ENCODE measurements around the gene C6orf141. TPM values are rescaled to one million over a fixed set of nuclear protein-coding genes. Genes with fewer than 3 reads are reported as not detected.

The C6orf141 gene
- total and polyA plus RNA-seq, 4 donors, result 0.14 to 0.84 (median 0.38) TPM

DNA sequence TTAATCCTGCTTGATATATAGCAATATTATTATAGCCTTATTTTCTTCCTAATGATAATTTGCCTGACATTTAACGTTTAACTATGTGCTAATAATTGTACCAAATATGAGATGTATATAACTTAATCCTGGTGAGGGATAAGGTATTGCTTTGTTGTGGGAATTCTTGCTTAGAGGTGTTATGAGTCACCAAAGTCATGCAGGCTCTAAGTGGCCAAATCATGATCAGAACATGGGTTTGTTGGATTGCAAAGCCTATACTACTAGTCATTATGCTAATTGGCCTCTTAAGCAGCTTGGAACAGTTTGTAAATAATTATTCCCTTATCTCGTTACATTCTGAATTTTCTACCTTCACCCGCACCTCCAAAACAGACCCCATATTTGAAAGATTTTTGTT is 21.9 kb upstream of the C6orf141 start:
- H3K4me3 ChIP-seq (ENCODE audit: low read depth in 1 of 3, low read length in 3 of 3), result no peak overlapping the region
- WGBS, result 62% methylated on average over 3 of the region's 3 CpGs
- TF ChIP-seq NR2F2 (IDR thresholded peaks at IDR 0.05) (no peak), HNF4A (conservative IDR thresholded peaks at IDR 0.05) (no peak), HNF4G (IDR thresholded peaks at IDR 0.05) (no peak), EGR1 (IDR thresholded peaks at IDR 0.05; ENCODE audit: low read depth in 2 of 2) (no peak), SP1 (IDR thresholded peaks at IDR 0.05) (no peak), RXRA (IDR thresholded peaks at IDR 0.05) (no peak), RAD21 (IDR thresholded peaks at IDR 0.05) (no peak), JUND (IDR thresholded peaks at IDR 0.05) (no peak), GABPA (IDR thresholded peaks at IDR 0.05 in 1 of 2, conservative IDR thresholded peaks at IDR 0.05 in 1 of 2) (no peak), FOXA2 (IDR thresholded peaks at IDR 0.05) (no peak)
- TF ChIP-seq, protein P1, sequence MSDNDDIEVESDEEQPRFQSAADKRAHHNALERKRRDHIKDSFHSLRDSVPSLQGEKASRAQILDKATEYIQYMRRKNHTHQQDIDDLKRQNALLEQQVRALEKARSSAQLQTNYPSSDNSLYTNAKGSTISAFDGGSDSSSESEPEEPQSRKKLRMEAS (IDR thresholded peaks at IDR 0.05), result no peak
- TF ChIP-seq, protein P2, sequence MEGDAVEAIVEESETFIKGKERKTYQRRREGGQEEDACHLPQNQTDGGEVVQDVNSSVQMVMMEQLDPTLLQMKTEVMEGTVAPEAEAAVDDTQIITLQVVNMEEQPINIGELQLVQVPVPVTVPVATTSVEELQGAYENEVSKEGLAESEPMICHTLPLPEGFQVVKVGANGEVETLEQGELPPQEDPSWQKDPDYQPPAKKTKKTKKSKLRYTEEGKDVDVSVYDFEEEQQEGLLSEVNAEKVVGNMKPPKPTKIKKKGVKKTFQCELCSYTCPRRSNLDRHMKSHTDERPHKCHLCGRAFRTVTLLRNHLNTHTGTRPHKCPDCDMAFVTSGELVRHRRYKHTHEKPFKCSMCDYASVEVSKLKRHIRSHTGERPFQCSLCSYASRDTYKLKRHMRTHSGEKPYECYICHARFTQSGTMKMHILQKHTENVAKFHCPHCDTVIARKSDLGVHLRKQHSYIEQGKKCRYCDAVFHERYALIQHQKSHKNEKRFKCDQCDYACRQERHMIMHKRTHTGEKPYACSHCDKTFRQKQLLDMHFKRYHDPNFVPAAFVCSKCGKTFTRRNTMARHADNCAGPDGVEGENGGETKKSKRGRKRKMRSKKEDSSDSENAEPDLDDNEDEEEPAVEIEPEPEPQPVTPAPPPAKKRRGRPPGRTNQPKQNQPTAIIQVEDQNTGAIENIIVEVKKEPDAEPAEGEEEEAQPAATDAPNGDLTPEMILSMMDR (IDR thresholded peaks at IDR 0.05; ENCODE audit: low read depth, low read length, missing input control), result no peak
- TF ChIP-seq, protein P3, sequence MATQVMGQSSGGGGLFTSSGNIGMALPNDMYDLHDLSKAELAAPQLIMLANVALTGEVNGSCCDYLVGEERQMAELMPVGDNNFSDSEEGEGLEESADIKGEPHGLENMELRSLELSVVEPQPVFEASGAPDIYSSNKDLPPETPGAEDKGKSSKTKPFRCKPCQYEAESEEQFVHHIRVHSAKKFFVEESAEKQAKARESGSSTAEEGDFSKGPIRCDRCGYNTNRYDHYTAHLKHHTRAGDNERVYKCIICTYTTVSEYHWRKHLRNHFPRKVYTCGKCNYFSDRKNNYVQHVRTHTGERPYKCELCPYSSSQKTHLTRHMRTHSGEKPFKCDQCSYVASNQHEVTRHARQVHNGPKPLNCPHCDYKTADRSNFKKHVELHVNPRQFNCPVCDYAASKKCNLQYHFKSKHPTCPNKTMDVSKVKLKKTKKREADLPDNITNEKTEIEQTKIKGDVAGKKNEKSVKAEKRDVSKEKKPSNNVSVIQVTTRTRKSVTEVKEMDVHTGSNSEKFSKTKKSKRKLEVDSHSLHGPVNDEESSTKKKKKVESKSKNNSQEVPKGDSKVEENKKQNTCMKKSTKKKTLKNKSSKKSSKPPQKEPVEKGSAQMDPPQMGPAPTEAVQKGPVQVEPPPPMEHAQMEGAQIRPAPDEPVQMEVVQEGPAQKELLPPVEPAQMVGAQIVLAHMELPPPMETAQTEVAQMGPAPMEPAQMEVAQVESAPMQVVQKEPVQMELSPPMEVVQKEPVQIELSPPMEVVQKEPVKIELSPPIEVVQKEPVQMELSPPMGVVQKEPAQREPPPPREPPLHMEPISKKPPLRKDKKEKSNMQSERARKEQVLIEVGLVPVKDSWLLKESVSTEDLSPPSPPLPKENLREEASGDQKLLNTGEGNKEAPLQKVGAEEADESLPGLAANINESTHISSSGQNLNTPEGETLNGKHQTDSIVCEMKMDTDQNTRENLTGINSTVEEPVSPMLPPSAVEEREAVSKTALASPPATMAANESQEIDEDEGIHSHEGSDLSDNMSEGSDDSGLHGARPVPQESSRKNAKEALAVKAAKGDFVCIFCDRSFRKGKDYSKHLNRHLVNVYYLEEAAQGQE (IDR thresholded peaks at IDR 0.05), result no peak
- TF ChIP-seq, protein P4, sequence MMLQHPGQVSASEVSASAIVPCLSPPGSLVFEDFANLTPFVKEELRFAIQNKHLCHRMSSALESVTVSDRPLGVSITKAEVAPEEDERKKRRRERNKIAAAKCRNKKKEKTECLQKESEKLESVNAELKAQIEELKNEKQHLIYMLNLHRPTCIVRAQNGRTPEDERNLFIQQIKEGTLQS (IDR thresholded peaks at IDR 0.05), result no peak
- no peak for DNase-seq (ENCODE audit: low spot score)
- H3K9ac ChIP-seq (ENCODE audit: low read depth in 1 of 2, low read length in 2 of 2), result no peak overlapping the region
- peaks cover 6 to 37% (median 35%) of the 10 kb centered on the region in 4 donors for H3K4me1 ChIP-seq (ENCODE audit: control insufficient read depth in 4 of 4, insufficient read depth in 4 of 4, low read length in 3 of 4)
- H3K36me3 ChIP-seq (ENCODE audit: control insufficient read depth in 4 of 4, insufficient read depth in 3 of 4, low read depth in 1 of 4, low read length in 3 of 4), result no peaks in the 10 kb centered on the region
- no peaks in the 10 kb centered on the region for H3K27me3 ChIP-seq (ENCODE audit: control insufficient read depth in 4 of 4, insufficient read depth in 4 of 4, low read length in 3 of 4)
- H3K9me3 ChIP-seq (ENCODE audit: control insufficient read depth in 4 of 4, low read length in 3 of 4), result no peaks in the 10 kb centered on the region
- H3K27ac ChIP-seq (ENCODE audit: low read depth in 1 of 2, low read length in 2 of 2), result no peak overlapping the region

DNA sequence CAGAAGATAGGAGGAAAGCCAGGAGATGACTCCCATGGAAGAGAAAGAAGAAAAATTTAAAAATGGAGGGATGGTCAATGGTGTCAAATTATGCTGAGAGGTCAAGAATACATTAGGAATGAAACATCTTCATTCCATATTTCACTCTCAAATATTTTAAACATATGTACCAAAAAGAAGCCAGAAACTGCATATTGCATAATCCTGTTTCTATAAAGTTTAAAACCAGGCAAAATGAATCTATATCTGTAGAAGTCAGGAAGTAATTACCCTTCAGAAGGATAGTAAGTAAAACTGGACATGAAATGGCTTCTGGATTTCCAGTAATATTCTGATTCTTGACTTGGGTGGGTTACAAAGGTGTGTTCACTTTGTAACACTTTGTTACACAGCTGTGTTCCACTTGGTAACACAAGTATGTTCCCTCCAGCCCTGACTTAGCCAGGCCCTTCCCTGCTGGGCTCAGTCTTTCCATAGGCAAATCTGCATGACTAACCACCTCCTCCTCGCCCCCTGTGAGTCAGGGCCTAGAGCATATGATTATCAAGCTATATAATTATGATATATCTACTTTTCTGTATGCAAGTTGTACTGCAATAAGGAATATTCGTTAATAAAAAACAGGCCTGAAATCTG is 20.2 kb upstream of the C6orf141 start:
- peaks cover 6 to 23% (median 20%) of the 10 kb centered on the region in 4 donors for H3K4me1 ChIP-seq (ENCODE audit: control insufficient read depth in 4 of 4, insufficient read depth in 4 of 4, low read length in 3 of 4)
- H3K36me3 ChIP-seq (ENCODE audit: control insufficient read depth in 4 of 4, insufficient read depth in 3 of 4, low read depth in 1 of 4, low read length in 3 of 4), result no peaks in the 10 kb centered on the region
- no peak overlapping the region for H3K27ac ChIP-seq (ENCODE audit: low read depth in 1 of 2, low read length in 2 of 2)
- no peak overlapping the region for H3K9ac ChIP-seq (ENCODE audit: low read depth in 1 of 2, low read length in 2 of 2)
- no peaks in the 10 kb centered on the region for H3K9me3 ChIP-seq (ENCODE audit: control insufficient read depth in 4 of 4, low read length in 3 of 4)
- DNase-seq (ENCODE audit: low spot score), result no peak
- no peak overlapping the region for H3K4me3 ChIP-seq (ENCODE audit: low read depth in 1 of 3, low read length in 3 of 3)
- 78% methylated on average over 2 of the region's 2 CpGs for WGBS
- TF ChIP-seq, protein P4 (IDR thresholded peaks at IDR 0.05), result no peak
- TF ChIP-seq TAF1 (conservative IDR thresholded peaks at IDR 0.05), result no peak
- TF ChIP-seq JUND (IDR thresholded peaks at IDR 0.05), result no peak
- no peaks in the 10 kb centered on the region for H3K27me3 ChIP-seq (ENCODE audit: control insufficient read depth in 4 of 4, insufficient read depth in 4 of 4, low read length in 3 of 4)

Measured in liver (tissue), 9 donors.